ENCODE data around the gene NPSR1. TPM values are rescaled to one million over a fixed set of nuclear protein-coding genes. Genes with fewer than 3 reads are reported as not detected.

Gene NPSR1
- total and polyA plus RNA-seq, 4 experiments from 2014 or later: not detected

DNA sequence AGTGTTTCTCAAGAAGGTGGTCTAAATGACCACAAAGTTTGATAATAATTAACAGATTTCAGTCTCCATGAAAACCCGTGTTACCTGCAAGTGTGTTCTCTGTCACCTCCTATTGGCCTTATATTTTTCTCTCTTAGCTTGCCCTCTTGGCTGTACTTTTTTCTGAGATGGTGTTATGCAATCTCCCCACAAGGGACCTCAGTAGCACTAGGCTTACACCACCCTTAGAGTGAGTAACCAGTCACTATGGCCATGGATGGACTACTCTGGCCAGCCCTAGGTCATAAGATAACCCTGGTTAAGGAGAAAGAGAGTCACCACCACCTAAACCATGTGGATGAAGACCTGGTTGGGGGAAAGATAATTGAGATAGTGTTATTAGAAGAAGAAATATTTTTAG is 76.8 kb downstream of the NPSR1 start:
- H3K4me1 Mint-ChIP-seq: no peaks in the 10 kb centered on the region
- H3K27me3 Mint-ChIP-seq: peaks cover 0 to 3% of the 10 kb centered on the region in 2 donors
- Histone ChIP-seq H3K4me3 (ENCODE audit: low read length in 2 of 2) (no peak overlapping the region), H3K27ac (ENCODE audit: low read depth, low read length) (no peak overlapping the region), H3K4me1 (ENCODE audit: insufficient read depth, low read length) (no peaks in the 10 kb centered on the region), H3K9me3 (ENCODE audit: control insufficient read depth in 1 of 2, low read length in 2 of 2) (no peaks in the 10 kb centered on the region), H3K27me3 (ENCODE audit: insufficient read depth, low read length) (no peaks in the 10 kb centered on the region), H3K36me3 (ENCODE audit: insufficient read depth, low read length) (no peaks in the 10 kb centered on the region)
- no peaks in the 10 kb centered on the region for H3K36me3 Mint-ChIP-seq
- H3K27ac Mint-ChIP-seq: no peak overlapping the region
- POLR2A ChIA-PET (ENCODE audit: partially characterized antibody): no interaction called here
- no peak for DNase-seq
- H3K9me3 Mint-ChIP-seq: peaks cover 0 to 2% (median 0%) of the 10 kb centered on the region in 8 donors
- H3K4me3 Mint-ChIP-seq: no peak overlapping the region
- CTCF ChIA-PET (ENCODE audit: partially characterized antibody): no interaction called here
- intact Hi-C loops (cut with micrococcal nuclease): no loop called here

GRCh38 chr7:34735526-34735925 is 77.5 kb downstream of the NPSR1 start:
- Mint-ChIP-seq H3K27ac (no peak overlapping the region), H3K4me1 (no peaks in the 10 kb centered on the region), H3K9me3 (peaks cover 0 to 2% (median 0%) of the 10 kb centered on the region in 8 donors), H3K36me3 (no peaks in the 10 kb centered on the region), H3K27me3 (peaks cover 0 to 4% of the 10 kb centered on the region in 2 donors), H3K4me3 (no peak overlapping the region)
- CTCF ChIA-PET (ENCODE audit: partially characterized antibody): no interaction called here
- Histone ChIP-seq H3K36me3 (ENCODE audit: insufficient read depth, low read length) (no peaks in the 10 kb centered on the region), H3K4me1 (ENCODE audit: insufficient read depth, low read length) (no peaks in the 10 kb centered on the region), H3K4me3 (ENCODE audit: low read length in 2 of 2) (no peak overlapping the region), H3K27ac (ENCODE audit: low read depth, low read length) (no peak overlapping the region), H3K9me3 (ENCODE audit: control insufficient read depth in 1 of 2, low read length in 2 of 2) (no peaks in the 10 kb centered on the region), H3K27me3 (ENCODE audit: insufficient read depth, low read length) (no peaks in the 10 kb centered on the region)
- intact Hi-C loops (cut with micrococcal nuclease): no loop called here
- POLR2A ChIA-PET (ENCODE audit: partially characterized antibody): no interaction called here
- no peak for DNase-seq

DNA sequence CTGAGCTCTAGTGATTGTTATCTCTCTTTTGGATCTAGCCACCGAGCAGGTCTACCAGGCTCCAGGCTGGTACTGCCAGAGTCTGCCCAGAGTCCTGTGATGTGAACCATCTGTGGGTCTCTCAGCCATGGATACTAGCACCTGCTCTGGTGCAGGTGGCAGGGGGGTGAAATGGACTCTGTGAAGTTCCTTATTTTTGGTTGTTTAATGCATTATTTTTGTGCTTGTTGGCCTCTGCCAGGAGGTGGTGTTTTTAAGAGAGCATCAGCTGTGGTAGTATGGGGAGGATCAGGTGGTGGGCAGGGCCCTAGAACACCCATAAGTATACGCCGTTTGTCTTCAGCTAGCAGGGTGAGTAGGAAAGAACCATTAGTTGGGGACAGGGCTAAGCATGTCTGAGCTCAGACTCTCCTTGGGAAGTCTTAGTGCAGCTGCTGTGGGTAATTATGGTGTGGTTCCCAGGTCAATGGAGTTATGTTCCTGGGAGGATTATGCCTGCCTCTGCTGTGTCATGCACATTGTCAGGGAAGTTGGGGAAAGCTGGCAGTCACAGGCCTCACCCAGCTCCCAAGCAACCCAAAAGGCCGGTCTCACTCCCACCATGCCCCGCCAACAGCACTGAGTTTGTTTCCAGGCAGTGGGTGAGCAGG is 81.8 kb downstream of the NPSR1 start:
- Histone ChIP-seq H3K36me3 (ENCODE audit: insufficient read depth, low read length) (no peaks in the 10 kb centered on the region), H3K27me3 (ENCODE audit: insufficient read depth, low read length) (no peaks in the 10 kb centered on the region), H3K27ac (ENCODE audit: low read depth, low read length) (no peak overlapping the region), H3K9me3 (ENCODE audit: control insufficient read depth in 1 of 2, low read length in 2 of 2) (no peaks in the 10 kb centered on the region), H3K4me1 (ENCODE audit: insufficient read depth, low read length) (no peaks in the 10 kb centered on the region), H3K4me3 (ENCODE audit: low read length in 2 of 2) (no peak overlapping the region)
- no peak for DNase-seq
- Mint-ChIP-seq H3K36me3 (no peaks in the 10 kb centered on the region), H3K27ac (no peak overlapping the region), H3K4me3 (no peak overlapping the region), H3K4me1 (no peaks in the 10 kb centered on the region), H3K9me3 (peaks cover 0 to 8% (median 1%) of the 10 kb centered on the region in 8 donors), H3K27me3 (peaks cover 8 to 17% of the 10 kb centered on the region in 2 donors)
- ChIA-PET CTCF (ENCODE audit: partially characterized antibody) (no interaction called here), POLR2A (ENCODE audit: partially characterized antibody) (no interaction called here)
- intact Hi-C loops (cut with micrococcal nuclease): no loop called here

DNA sequence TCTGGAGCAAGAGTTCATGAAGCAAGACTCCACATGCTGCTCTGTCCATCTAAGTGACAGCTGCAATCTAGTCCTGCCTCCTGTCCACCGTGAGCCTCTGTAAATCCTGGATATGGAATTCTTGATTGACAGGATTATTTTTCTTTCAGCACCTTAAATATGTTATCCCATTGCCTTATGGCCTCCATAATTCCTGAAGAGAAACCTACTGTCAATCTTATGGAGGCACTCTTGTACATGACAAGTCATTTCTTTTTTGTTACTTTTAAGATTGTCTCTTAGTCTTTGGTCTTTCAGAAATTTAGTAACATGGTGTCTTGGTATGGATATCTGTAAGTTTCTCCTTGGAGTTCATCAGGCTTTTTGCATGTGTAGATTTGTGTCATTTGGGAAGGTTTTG is 82.8 kb downstream of the NPSR1 start:
- Histone ChIP-seq H3K27me3 (ENCODE audit: insufficient read depth, low read length) (no peaks in the 10 kb centered on the region), H3K4me3 (ENCODE audit: low read length in 2 of 2) (no peak overlapping the region), H3K9me3 (ENCODE audit: control insufficient read depth in 1 of 2, low read length in 2 of 2) (no peaks in the 10 kb centered on the region), H3K36me3 (ENCODE audit: insufficient read depth, low read length) (no peaks in the 10 kb centered on the region), H3K27ac (ENCODE audit: low read depth, low read length) (no peak overlapping the region), H3K4me1 (ENCODE audit: insufficient read depth, low read length) (no peaks in the 10 kb centered on the region)
- Mint-ChIP-seq H3K27ac (no peak overlapping the region), H3K4me3 (no peak overlapping the region), H3K36me3 (no peaks in the 10 kb centered on the region), H3K9me3 (peaks cover 0 to 8% (median 1%) of the 10 kb centered on the region in 8 donors), H3K27me3 (peaks cover 8 to 17% of the 10 kb centered on the region in 2 donors), H3K4me1 (no peaks in the 10 kb centered on the region)
- intact Hi-C loops (cut with micrococcal nuclease): no loop called here
- DNase-seq: no peak
- POLR2A ChIA-PET (ENCODE audit: partially characterized antibody): no interaction called here
- CTCF ChIA-PET (ENCODE audit: partially characterized antibody): no interaction called here

GRCh38 chr7:34747176-34747781 is 89.3 kb downstream of the NPSR1 start:
- no peak overlapping the region for H3K4me3 Mint-ChIP-seq

DNA sequence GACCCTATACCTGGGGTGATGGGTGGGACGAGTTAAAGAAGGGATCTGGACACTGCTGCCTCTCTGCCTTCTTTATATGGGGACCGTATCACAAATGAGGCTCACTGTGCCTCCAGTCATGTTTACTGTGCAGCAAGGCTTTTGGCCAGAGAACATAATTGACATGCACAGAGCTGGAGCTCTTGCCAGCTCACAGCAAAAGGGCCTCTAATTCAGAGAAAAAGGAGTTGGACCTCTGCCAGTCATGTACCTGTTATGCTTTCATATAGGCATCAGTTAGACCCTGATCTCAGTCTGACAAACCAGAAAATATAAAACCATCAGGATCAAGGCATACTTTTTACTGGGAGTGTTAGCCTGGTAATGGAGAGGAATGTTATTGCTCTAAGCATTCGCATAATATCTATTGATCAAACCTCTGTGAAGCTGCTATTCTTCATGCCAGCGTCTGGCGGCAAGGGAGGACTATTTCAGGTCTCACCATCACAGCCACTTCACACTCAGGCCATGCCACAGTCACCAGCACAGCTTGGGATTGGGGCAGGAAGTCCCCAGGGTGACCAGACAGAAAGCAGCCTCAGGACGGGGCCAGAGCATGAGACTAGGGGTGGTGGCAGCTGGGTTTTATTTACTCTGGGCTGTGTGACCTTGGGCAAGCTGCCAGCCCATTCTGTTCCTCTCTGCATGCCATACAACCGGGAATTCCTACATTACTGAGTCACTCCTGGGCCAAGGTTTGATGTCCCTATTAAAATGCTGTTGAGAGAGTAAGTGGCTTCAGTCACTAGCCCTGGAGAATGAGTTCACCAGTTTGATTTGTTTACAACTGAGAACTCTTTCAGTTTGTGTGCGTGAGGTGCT is 90.1 kb downstream of the NPSR1 start:
- H3K27ac ChIP-seq (ENCODE audit: low read depth, low read length): no peak overlapping the region
- no peaks in the 10 kb centered on the region for H3K27me3 ChIP-seq (ENCODE audit: insufficient read depth, low read length)
- no peak for DNase-seq
- H3K9me3 Mint-ChIP-seq: peaks cover 0 to 4% (median 0%) of the 10 kb centered on the region in 8 donors
- intact Hi-C loops (cut with micrococcal nuclease): no loop called here
- no peaks in the 10 kb centered on the region for H3K36me3 ChIP-seq (ENCODE audit: insufficient read depth, low read length)
- H3K27me3 Mint-ChIP-seq: peaks cover 3 to 7% of the 10 kb centered on the region in 2 donors
- no peak overlapping the region for H3K27ac Mint-ChIP-seq
- CTCF ChIA-PET (ENCODE audit: partially characterized antibody): interaction anchor here (1.0 kb wide), 1 partner anchor 10 kb away, joined by 3 read pairs; no protein-coding TSS in a partner anchor
- H3K9me3 ChIP-seq (ENCODE audit: control insufficient read depth in 1 of 2, low read length in 2 of 2): no peaks in the 10 kb centered on the region
- no peaks in the 10 kb centered on the region for H3K36me3 Mint-ChIP-seq
- H3K4me1 Mint-ChIP-seq: no peaks in the 10 kb centered on the region
- POLR2A ChIA-PET (ENCODE audit: partially characterized antibody): no interaction called here
- H3K4me3 ChIP-seq (ENCODE audit: low read length in 2 of 2): no peak overlapping the region
- no peaks in the 10 kb centered on the region for H3K4me1 ChIP-seq (ENCODE audit: insufficient read depth, low read length)
- H3K4me3 Mint-ChIP-seq: no peak overlapping the region

More at GRCh38 chr7:34747176-34747781, 89.3 kb downstream of the NPSR1 start:
- intact Hi-C loops (cut with micrococcal nuclease): no loop called here
- Histone ChIP-seq H3K36me3 (ENCODE audit: insufficient read depth, low read length) (no peaks in the 10 kb centered on the region), H3K4me3 (ENCODE audit: low read length in 2 of 2) (no peak overlapping the region), H3K9me3 (ENCODE audit: control insufficient read depth in 1 of 2, low read length in 2 of 2) (no peaks in the 10 kb centered on the region), H3K4me1 (ENCODE audit: insufficient read depth, low read length) (no peaks in the 10 kb centered on the region), H3K27ac (ENCODE audit: low read depth, low read length) (no peak overlapping the region), H3K27me3 (ENCODE audit: insufficient read depth, low read length) (no peaks in the 10 kb centered on the region)
- H3K4me1 Mint-ChIP-seq: no peaks in the 10 kb centered on the region
- no peaks in the 10 kb centered on the region for H3K36me3 Mint-ChIP-seq
- POLR2A ChIA-PET (ENCODE audit: partially characterized antibody): no interaction called here
- H3K27me3 Mint-ChIP-seq: peaks cover 3 to 15% of the 10 kb centered on the region in 2 donors
- CTCF ChIA-PET (ENCODE audit: partially characterized antibody): interaction anchor here (1.0 kb wide), 1 partner anchor 11 kb away, joined by 3 read pairs; no protein-coding TSS in a partner anchor
- peaks cover 0 to 8% (median 1%) of the 10 kb centered on the region in 8 donors for H3K9me3 Mint-ChIP-seq
- no peak overlapping the region for H3K27ac Mint-ChIP-seq
- no peak for DNase-seq

- Histone ChIP-seq H3K27ac (ENCODE audit: low read depth, low read length) (no peak overlapping the region), H3K4me1 (ENCODE audit: insufficient read depth, low read length) (no peaks in the 10 kb centered on the region), H3K9me3 (ENCODE audit: control insufficient read depth in 1 of 2, low read length in 2 of 2) (no peaks in the 10 kb centered on the region), H3K36me3 (ENCODE audit: insufficient read depth, low read length) (no peaks in the 10 kb centered on the region), H3K4me3 (ENCODE audit: low read length in 2 of 2) (no peak overlapping the region), H3K27me3 (ENCODE audit: insufficient read depth, low read length) (no peaks in the 10 kb centered on the region)
- intact Hi-C loops (cut with micrococcal nuclease): no loop called here
- Mint-ChIP-seq H3K4me1 (no peaks in the 10 kb centered on the region), H3K4me3 (no peak overlapping the region), H3K9me3 (peaks cover 0 to 2% (median 0%) of the 10 kb centered on the region in 8 donors), H3K27me3 (peaks cover 3 to 4% of the 10 kb centered on the region in 2 donors), H3K36me3 (no peaks in the 10 kb centered on the region), H3K27ac (no peak overlapping the region)
- POLR2A ChIA-PET (ENCODE audit: partially characterized antibody): no interaction called here
- CTCF ChIA-PET (ENCODE audit: partially characterized antibody): no interaction called here
- no peak for DNase-seq
Measured at GRCh38 chr7:34748728-34749089, 90.7 kb downstream of the NPSR1 start.
